ENCODE measurements around the gene MYT1.

GRCh38 chr20:64283646-64284045, 119.4 kb downstream of the MYT1 start:
- TF ChIP-seq CTCF (IDR thresholded peaks at IDR 0.05) (no peak), EZH2 (IDR thresholded peaks at IDR 0.05) (no peak)

Measured in neural progenitor cell (in vitro differentiated cells).